WTC11 (cell line): ENCODE measurements around the gene LRRN4. TPM values are rescaled to one million over a fixed set of nuclear protein-coding genes. Genes with fewer than 3 reads are reported as not detected.

Experiments
- ATAC-seq: fragments of 200-7000 bp; cut with Tn5 transposase; 2 replicates; pipeline ENCODE4 v1.10.0; 2021; ENCODE audit warnings: mild to moderate bottlenecking, moderate library complexity
- CTCF ChIA-PET: fragments of 300-600 bp; sonication (Branson Sonifier 250); formaldehyde crosslinking; loops from one replicate; lab custom pipeline; 2021; ENCODE audit warnings: antibody characterized with exemption; lab: Charles Lee
- POLR2A ChIA-PET: fragments of 350-600 bp; sonication (Branson Sonifier 250); formaldehyde crosslinking; loops from one replicate; lab custom pipeline; 2021; ENCODE audit warnings: antibody characterized with exemption; lab: Charles Lee
- DNase-seq: peaks from one replicate; pipeline ENCODE4 v3.0.0; 2021; ENCODE audit warnings: low spot score
- H3K27ac Mint-ChIP-seq: 2 replicates; pipeline ENCODE4 v1.8.0; 2021; ENCODE audit warnings: mixed read lengths
- H3K27me3 Mint-ChIP-seq: 2 replicates; pipeline ENCODE4 v1.8.0; 2021; ENCODE audit warnings: low read depth, mild to moderate bottlenecking, moderate library complexity, mixed read lengths
- H3K36me3 Mint-ChIP-seq: 2 replicates; pipeline ENCODE4 v1.8.0; 2021; ENCODE audit warnings: mixed read lengths
- H3K4me1 Mint-ChIP-seq: 2 replicates; pipeline ENCODE4 v1.8.0; 2022; ENCODE audit warnings: mixed read lengths
- H3K4me3 Mint-ChIP-seq: 2 replicates; pipeline ENCODE4 v1.8.0; 2021; ENCODE audit warnings: mild to moderate bottlenecking, moderate library complexity, mixed read lengths
- H3K9me3 Mint-ChIP-seq: 2 replicates; pipeline ENCODE4 v1.8.0; 2021; ENCODE audit warnings: mixed read lengths
- E2F1 ChIP-seq: sonication (generic); formaldehyde crosslinking; IDR thresholded peaks from 2 replicates; pipeline ENCODE4 v1.8.0; 2022; ENCODE audit warnings: mild to moderate bottlenecking, missing genetic modification reagents
- E2F4 ChIP-seq: sonication (generic); formaldehyde crosslinking; IDR thresholded peaks from 2 replicates; pipeline ENCODE4 v1.8.1; 2022; ENCODE audit warnings: low read depth, mild to moderate bottlenecking, moderate library complexity, missing genetic modification reagents, borderline replicate concordance
- EMX1 ChIP-seq: fragments of 250-450 bp; sonication (Bioruptor Pico); IDR thresholded peaks from 2 replicates; pipeline ENCODE4 v1.8.0; 2021; ENCODE audit warnings: mild to moderate bottlenecking
- GABPB1 ChIP-seq: sonication (generic); formaldehyde crosslinking; IDR thresholded peaks from 2 replicates; pipeline ENCODE4 v1.8.1; 2023; ENCODE audit warnings: mild to moderate bottlenecking, missing genetic modification reagents
- NFYB ChIP-seq: sonication (generic); formaldehyde crosslinking; conservative IDR thresholded peaks from 2 replicates; pipeline ENCODE4 v1.8.0; 2022; ENCODE audit warnings: low read depth, missing genetic modification reagents
- NR2C2 ChIP-seq: sonication (generic); formaldehyde crosslinking; IDR thresholded peaks from 2 replicates; pipeline ENCODE4 v1.8.0; 2022; ENCODE audit warnings: mild to moderate bottlenecking, missing genetic modification reagents
- RORB ChIP-seq: fragments of 250-450 bp; sonication (Bioruptor Pico); IDR thresholded peaks from 2 replicates; pipeline ENCODE4 v1.9.0; 2021; ENCODE audit warnings: mild to moderate bottlenecking
- USF1 ChIP-seq: sonication (generic); formaldehyde crosslinking; IDR thresholded peaks from 2 replicates; pipeline ENCODE4 v1.8.0; 2022; ENCODE audit warnings: mild to moderate bottlenecking, missing genetic modification reagents
- ZMAT4 ChIP-seq: fragments of 250-450 bp; sonication (Bioruptor Pico); IDR thresholded peaks from 2 replicates; pipeline ENCODE4 v1.9.0; 2021; ENCODE audit warnings: mild to moderate bottlenecking
- ZNF232 ChIP-seq: sonication (generic); formaldehyde crosslinking; IDR thresholded peaks from 2 replicates; pipeline ENCODE4 v1.8.0; 2022; ENCODE audit warnings: mild to moderate bottlenecking, missing genetic modification reagents
- ZNF423 ChIP-seq: fragments of 250-450 bp; sonication (Bioruptor Pico); IDR thresholded peaks from 2 replicates; pipeline ENCODE4 v2.1.2; 2022; ENCODE audit warnings: mild to moderate bottlenecking, moderate library complexity
- total RNA-seq: library from RNA; stranded (reverse); gene quantifications from 3 replicates; pipeline ENCODE4 v1.2.3, GENCODE V29; 2021
- TF ChIP-seq, protein P1 (sequence below): fragments of 250-450 bp; sonication (Bioruptor Pico); IDR thresholded peaks from 2 replicates; pipeline ENCODE4 v2.1.2; 2022; ENCODE audit warnings: mild to moderate bottlenecking, moderate library complexity
- TF ChIP-seq, protein P2 (sequence below): fragments of 250-450 bp; sonication (Bioruptor Pico); IDR thresholded peaks from 2 replicates; pipeline ENCODE4 v1.9.0; 2021; ENCODE audit warnings: mild to moderate bottlenecking
- TF ChIP-seq, protein P3 (sequence below): sonication (generic); formaldehyde crosslinking; IDR thresholded peaks from 2 replicates; pipeline ENCODE4 v1.8.0; 2023; ENCODE audit warnings: mild to moderate bottlenecking, missing genetic modification reagents
- TF ChIP-seq, protein P4 (sequence below): sonication (generic); formaldehyde crosslinking; IDR thresholded peaks from 2 replicates; pipeline ENCODE4 v1.8.1; 2023; ENCODE audit warnings: mild to moderate bottlenecking, missing genetic modification reagents

LRRN4 gene
- total RNA-seq, 1 experiment from 2014 or later = 0.48 TPM

- no peak for TF ChIP-seq GABPB1
- no peak for TF ChIP-seq EMX1
- TF ChIP-seq, all 79 proteins: peak for 0
- no peaks in the 10 kb centered on the region for H3K4me1 Mint-ChIP-seq
- H3K4me3 Mint-ChIP-seq = no peak overlapping the region
- no peak overlapping the region for H3K27ac Mint-ChIP-seq
- H3K27me3 Mint-ChIP-seq = no peaks in the 10 kb centered on the region
- no peaks in the 10 kb centered on the region for H3K9me3 Mint-ChIP-seq
- ChIA-PET POLR2A (no interaction called here), CTCF (no interaction called here)
- ATAC-seq (no peak), DNase-seq (no peak)
- peaks cover 20% of the 10 kb centered on the region for H3K36me3 Mint-ChIP-seq
These were observed 41.5 kb upstream of the LRRN4 start for GRCh38 chr20:6095409-6095808.

DNA sequence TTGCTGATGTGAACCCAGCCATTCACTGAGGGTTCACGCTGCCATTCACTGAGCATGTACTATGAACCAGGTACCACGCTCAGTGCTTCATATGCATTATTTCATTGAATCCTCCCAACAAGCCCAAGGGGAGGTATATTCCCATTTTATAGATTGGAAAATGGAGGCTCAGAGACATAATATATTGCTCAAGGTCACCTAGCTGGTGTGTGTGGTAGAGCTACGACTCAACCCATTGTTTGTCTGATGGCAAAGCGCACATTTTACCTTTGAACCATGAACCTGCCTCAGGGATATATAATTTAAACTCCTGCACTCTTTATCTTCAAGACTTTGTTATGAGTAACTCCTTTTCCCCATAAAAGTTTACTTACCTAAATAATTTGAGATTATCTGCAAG, 40.7 kb upstream of the LRRN4 start:
- ATAC-seq (no peak), DNase-seq (no peak)
- Mint-ChIP-seq H3K27ac (no peak overlapping the region), H3K27me3 (no peaks in the 10 kb centered on the region), H3K9me3 (no peaks in the 10 kb centered on the region), H3K4me3 (no peak overlapping the region), H3K36me3 (peaks cover 16% of the 10 kb centered on the region), H3K4me1 (no peaks in the 10 kb centered on the region)
- ChIA-PET CTCF (no interaction called here), POLR2A (no interaction called here)
- no peak for TF ChIP-seq RORB (CRISPR knock-in tag)
- no peak for TF ChIP-seq NR2C2 (CRISPR knock-in tag)
- no peak for TF ChIP-seq E2F4 (CRISPR knock-in tag)
- TF ChIP-seq E2F1 (CRISPR knock-in tag) = no peak
- TF ChIP-seq, protein P1, sequence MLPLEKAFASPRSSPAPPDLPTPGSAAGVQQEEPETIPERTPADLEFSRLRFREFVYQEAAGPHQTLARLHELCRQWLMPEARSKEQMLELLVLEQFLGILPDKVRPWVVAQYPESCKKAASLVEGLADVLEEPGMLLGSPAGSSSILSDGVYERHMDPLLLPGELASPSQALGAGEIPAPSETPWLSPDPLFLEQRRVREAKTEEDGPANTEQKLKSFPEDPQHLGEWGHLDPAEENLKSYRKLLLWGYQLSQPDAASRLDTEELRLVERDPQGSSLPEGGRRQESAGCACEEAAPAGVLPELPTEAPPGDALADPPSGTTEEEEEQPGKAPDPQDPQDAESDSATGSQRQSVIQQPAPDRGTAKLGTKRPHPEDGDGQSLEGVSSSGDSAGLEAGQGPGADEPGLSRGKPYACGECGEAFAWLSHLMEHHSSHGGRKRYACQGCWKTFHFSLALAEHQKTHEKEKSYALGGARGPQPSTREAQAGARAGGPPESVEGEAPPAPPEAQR (CRISPR knock-in tag) = no peak
- TF ChIP-seq, protein P2, sequence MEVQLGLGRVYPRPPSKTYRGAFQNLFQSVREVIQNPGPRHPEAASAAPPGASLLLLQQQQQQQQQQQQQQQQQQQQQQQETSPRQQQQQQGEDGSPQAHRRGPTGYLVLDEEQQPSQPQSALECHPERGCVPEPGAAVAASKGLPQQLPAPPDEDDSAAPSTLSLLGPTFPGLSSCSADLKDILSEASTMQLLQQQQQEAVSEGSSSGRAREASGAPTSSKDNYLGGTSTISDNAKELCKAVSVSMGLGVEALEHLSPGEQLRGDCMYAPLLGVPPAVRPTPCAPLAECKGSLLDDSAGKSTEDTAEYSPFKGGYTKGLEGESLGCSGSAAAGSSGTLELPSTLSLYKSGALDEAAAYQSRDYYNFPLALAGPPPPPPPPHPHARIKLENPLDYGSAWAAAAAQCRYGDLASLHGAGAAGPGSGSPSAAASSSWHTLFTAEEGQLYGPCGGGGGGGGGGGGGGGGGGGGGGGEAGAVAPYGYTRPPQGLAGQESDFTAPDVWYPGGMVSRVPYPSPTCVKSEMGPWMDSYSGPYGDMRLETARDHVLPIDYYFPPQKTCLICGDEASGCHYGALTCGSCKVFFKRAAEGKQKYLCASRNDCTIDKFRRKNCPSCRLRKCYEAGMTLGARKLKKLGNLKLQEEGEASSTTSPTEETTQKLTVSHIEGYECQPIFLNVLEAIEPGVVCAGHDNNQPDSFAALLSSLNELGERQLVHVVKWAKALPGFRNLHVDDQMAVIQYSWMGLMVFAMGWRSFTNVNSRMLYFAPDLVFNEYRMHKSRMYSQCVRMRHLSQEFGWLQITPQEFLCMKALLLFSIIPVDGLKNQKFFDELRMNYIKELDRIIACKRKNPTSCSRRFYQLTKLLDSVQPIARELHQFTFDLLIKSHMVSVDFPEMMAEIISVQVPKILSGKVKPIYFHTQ (CRISPR knock-in tag) = no peak
- TF ChIP-seq ZNF423 (CRISPR knock-in tag) = no peak
- TF ChIP-seq, protein P3, sequence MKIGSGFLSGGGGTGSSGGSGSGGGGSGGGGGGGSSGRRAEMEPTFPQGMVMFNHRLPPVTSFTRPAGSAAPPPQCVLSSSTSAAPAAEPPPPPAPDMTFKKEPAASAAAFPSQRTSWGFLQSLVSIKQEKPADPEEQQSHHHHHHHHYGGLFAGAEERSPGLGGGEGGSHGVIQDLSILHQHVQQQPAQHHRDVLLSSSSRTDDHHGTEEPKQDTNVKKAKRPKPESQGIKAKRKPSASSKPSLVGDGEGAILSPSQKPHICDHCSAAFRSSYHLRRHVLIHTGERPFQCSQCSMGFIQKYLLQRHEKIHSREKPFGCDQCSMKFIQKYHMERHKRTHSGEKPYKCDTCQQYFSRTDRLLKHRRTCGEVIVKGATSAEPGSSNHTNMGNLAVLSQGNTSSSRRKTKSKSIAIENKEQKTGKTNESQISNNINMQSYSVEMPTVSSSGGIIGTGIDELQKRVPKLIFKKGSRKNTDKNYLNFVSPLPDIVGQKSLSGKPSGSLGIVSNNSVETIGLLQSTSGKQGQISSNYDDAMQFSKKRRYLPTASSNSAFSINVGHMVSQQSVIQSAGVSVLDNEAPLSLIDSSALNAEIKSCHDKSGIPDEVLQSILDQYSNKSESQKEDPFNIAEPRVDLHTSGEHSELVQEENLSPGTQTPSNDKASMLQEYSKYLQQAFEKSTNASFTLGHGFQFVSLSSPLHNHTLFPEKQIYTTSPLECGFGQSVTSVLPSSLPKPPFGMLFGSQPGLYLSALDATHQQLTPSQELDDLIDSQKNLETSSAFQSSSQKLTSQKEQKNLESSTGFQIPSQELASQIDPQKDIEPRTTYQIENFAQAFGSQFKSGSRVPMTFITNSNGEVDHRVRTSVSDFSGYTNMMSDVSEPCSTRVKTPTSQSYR (CRISPR knock-in tag) = no peak
- no peak for TF ChIP-seq NFYB (CRISPR knock-in tag)
- TF ChIP-seq, protein P4, sequence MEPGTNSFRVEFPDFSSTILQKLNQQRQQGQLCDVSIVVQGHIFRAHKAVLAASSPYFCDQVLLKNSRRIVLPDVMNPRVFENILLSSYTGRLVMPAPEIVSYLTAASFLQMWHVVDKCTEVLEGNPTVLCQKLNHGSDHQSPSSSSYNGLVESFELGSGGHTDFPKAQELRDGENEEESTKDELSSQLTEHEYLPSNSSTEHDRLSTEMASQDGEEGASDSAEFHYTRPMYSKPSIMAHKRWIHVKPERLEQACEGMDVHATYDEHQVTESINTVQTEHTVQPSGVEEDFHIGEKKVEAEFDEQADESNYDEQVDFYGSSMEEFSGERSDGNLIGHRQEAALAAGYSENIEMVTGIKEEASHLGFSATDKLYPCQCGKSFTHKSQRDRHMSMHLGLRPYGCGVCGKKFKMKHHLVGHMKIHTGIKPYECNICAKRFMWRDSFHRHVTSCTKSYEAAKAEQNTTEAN (CRISPR knock-in tag) = no peak
- TF ChIP-seq ZMAT4 (CRISPR knock-in tag) = no peak
- TF ChIP-seq ZNF232 (CRISPR knock-in tag) = no peak
- TF ChIP-seq USF1 (CRISPR knock-in tag) = no peak
